ENCODE results near the gene ARMS2. TPM values are rescaled to one million over a fixed set of nuclear protein-coding genes. Genes with fewer than 3 reads are reported as not detected.

The ARMS2 gene
- total RNA-seq, 2 donors from 2014 or later = 0.43 TPM; not detected in 1

- Mint-ChIP-seq H3K9me3 (no peaks in the 10 kb centered on the region), H3K36me3 (no peaks in the 10 kb centered on the region), H3K27ac (no peak overlapping the region)
- ATAC-seq (no peak), DNase-seq (ENCODE audit: low spot score in 2 of 2) (no peak)
These were observed 41.2 kb downstream of the ARMS2 start for GRCh38 chr10:122495406-122496340.

DNA sequence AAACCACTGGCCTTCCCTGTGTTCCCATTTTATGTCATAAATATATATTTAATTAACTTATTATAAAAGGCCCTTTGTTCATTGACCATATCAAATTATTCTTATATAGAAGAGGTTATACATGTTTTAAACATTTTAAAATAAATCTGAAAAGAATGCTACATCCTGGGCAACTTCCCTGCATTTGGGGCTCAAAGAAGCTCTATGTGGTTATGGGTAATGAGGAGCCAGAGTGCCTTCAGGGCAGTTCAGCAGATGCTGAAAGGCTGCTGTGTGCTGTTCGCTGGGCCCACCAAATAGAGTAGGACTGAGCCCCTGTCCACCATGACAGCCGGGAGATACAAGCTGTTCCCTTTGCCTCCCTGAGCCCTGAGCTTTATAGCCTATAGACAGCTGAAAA lies 42.8 kb downstream of the ARMS2 start:
- Mint-ChIP-seq H3K9me3 (no peaks in the 10 kb centered on the region), H3K36me3 (no peaks in the 10 kb centered on the region), H3K27ac (no peak overlapping the region)
- ATAC-seq (no peak), DNase-seq (ENCODE audit: low spot score in 2 of 2) (no peak)

DNA sequence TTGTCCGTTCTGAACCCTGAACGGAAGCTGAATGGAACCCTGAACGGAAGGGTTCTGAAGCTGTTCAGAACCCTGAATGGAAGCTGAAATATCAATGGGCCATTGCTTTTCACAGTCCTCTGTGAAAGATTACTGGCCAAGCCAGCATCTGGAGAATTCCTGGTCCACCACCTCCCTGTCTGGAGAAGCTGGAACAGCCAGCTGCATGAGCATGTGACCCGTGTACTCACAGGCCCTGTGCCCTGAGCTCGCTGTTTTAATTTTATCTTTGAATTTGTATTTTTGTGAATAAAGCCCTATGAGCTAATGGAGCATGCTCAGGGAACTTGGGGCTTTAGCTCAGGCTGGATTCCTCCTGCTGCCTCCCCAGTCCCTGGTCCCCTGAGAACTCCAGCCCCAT lies 44.1 kb downstream of the ARMS2 start:
- Mint-ChIP-seq H3K36me3 (no peaks in the 10 kb centered on the region), H3K9me3 (no peaks in the 10 kb centered on the region), H3K27ac (no peak overlapping the region)
- no peak for ATAC-seq
- DNase-seq (ENCODE audit: low spot score in 2 of 2) = no peak

- Mint-ChIP-seq H3K36me3 (no peaks in the 10 kb centered on the region), H3K27ac (no peak overlapping the region), H3K9me3 (no peaks in the 10 kb centered on the region)
- no peak for DNase-seq (ENCODE audit: low spot score in 2 of 2)
- no peak for ATAC-seq
These were observed 44.6 kb downstream of the ARMS2 start for GRCh38 chr10:122499012-122499411.

DNA sequence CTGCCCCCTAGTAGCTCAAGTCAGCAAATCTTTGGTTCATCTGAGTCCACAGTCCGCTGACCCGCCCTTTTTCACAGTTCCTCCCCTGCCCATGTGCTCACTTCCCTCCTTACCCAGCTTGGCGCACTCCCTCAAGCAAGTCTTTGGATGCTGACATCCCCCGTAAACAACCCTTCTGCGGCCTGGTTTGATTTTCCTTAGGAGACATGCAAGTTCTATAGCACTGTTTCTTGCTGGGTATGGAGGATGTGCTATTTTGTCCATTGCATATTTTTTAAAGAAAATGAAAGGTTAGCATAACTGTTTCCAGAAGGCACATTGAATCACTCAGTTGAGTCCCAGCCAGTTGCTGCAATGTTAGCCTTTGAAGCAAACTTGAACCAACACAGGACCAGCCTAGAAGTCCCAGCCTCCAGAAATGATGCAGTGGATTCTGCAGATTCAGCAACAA lies 45.1 kb downstream of the ARMS2 start:
- no peak for DNase-seq (ENCODE audit: low spot score in 2 of 2)
- Mint-ChIP-seq H3K36me3 (no peaks in the 10 kb centered on the region), H3K9me3 (no peaks in the 10 kb centered on the region), H3K27ac (no peak overlapping the region)
- ATAC-seq = no peak

DNA sequence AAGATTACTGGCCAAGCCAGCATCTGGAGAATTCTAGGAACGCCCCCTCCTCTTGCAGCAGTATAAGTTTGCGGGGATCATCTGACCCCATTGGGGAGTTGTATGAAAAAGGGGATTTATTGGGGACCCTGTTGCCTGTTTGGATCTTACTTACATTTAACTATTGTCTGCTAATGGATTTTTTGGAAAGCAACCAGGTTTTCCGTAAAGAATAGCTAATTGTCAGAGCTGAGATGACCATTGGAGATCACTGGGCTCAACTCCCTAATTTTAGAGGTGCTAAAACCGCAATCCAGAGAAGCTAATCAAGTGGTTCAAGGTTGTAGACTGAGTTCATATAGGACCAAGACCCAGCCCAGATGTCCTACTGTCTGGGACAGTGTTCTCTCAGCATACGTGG lies 45.7 kb downstream of the ARMS2 start:
- Mint-ChIP-seq H3K36me3 (no peaks in the 10 kb centered on the region), H3K9me3 (no peaks in the 10 kb centered on the region), H3K27ac (no peak overlapping the region)
- ATAC-seq = no peak
- DNase-seq (ENCODE audit: low spot score in 2 of 2) = no peak

GRCh38 chr10:122500726-122501125 lies 46.3 kb downstream of the ARMS2 start:
- ATAC-seq (no peak), DNase-seq (ENCODE audit: low spot score in 2 of 2) (no peak)
- H3K9me3 Mint-ChIP-seq = no peaks in the 10 kb centered on the region
- H3K27ac Mint-ChIP-seq = no peak overlapping the region
- no peaks in the 10 kb centered on the region for H3K36me3 Mint-ChIP-seq

DNA sequence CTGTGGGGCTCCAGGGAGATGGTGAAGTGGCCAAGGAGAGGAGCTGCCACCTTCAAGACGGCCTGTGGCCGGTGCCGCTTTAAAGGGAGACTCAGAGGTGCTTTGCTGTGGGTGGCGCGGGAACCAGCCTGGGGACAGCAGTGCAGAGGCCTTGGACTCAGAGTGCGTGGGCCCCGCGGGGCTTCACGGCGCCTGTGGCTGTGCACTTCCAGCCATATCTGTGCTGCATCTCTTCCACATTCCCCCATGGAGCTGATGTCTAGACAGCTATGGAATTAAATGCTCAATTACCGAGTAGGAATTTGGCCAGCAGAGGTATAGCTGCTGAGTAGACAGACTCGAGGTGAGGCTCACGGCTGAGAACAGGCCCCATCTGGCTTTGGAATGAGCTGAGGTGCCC lies 48.6 kb downstream of the ARMS2 start:
- H3K9me3 Mint-ChIP-seq = no peaks in the 10 kb centered on the region
- no peak for DNase-seq (ENCODE audit: low spot score in 2 of 2)
- no peak overlapping the region for H3K27ac Mint-ChIP-seq
- H3K36me3 Mint-ChIP-seq = no peaks in the 10 kb centered on the region
- ATAC-seq = no peak

DNA sequence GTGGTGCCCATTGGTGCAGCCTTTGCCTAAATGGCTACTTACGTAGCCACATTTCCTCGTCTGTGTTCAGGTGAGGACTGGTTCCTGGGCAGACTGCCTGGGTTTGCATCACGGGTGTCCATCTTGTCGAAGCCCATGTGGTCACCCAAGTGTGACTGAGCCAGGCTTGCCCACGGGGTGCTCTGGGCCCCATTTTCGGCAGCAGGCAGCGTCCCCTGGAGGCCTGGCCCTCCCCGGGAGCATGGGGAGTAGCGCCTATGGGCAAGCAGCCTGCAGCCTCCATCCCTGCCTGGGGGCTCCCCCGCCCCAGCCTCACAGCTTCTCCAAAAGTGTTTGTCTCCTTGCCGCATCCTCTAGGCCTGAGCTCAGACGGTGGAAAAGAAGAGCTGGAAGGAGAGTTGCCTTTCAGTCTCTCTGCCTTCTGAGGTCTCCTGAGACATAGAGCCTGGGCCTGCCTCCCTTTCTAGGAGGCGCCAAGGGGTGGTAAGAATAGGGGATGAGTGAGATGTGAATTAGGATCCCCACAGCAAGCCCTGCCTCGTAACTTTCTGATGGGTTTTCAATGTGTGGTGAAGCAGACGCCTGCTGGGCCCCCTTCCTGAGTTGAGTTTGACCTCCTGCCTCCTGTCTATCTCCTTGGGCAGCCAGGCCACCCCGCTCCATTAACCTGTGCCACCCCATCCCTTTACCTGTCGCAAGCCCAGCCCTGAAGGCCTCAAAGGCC lies 49.6 kb downstream of the ARMS2 start:
- H3K9me3 Mint-ChIP-seq = no peaks in the 10 kb centered on the region
- no peak for DNase-seq (ENCODE audit: low spot score in 2 of 2)
- ATAC-seq = no peak
- H3K27ac Mint-ChIP-seq = no peak overlapping the region
- no peaks in the 10 kb centered on the region for H3K36me3 Mint-ChIP-seq

GRCh38 chr10:122504610-122504950 lies 50.1 kb downstream of the ARMS2 start:
- Mint-ChIP-seq H3K36me3 (no peaks in the 10 kb centered on the region), H3K9me3 (no peaks in the 10 kb centered on the region), H3K27ac (no peak overlapping the region)
- no peak for DNase-seq (ENCODE audit: low spot score in 2 of 2)
- no peak for ATAC-seq

- DNase-seq (ENCODE audit: low spot score in 2 of 2) (no peak), ATAC-seq (no peak)
- peak overlapping the region in 1 of 2 donors; percentile 73 for H3K27ac Mint-ChIP-seq
- no peaks in the 10 kb centered on the region for H3K9me3 Mint-ChIP-seq
- no peaks in the 10 kb centered on the region for H3K36me3 Mint-ChIP-seq
These were observed 50.6 kb downstream of the ARMS2 start for GRCh38 chr10:122505011-122505410.

- no peaks in the 10 kb centered on the region for H3K36me3 Mint-ChIP-seq
- H3K27ac Mint-ChIP-seq = no peak overlapping the region
- ATAC-seq = no peak
- no peak for DNase-seq (ENCODE audit: low spot score in 2 of 2)
- no peaks in the 10 kb centered on the region for H3K9me3 Mint-ChIP-seq
These were observed 51.6 kb downstream of the ARMS2 start for GRCh38 chr10:122505885-122506645.

Other genes starting within 250 kb of the ARMS2 start
- gene BTBD16, start 183.4 kb upstream of the ARMS2 start, total RNA-seq = not detected
- 1 to 10 TPM; 7.0 to 8.7 TPM for gene PLEKHA1, start 79.9 kb upstream of the ARMS2 start, total RNA-seq
- not detected for gene HTRA1, start 6.9 kb downstream of the ARMS2 start, total RNA-seq
- not detected for gene DMBT1, start 106.1 kb downstream of the ARMS2 start, total RNA-seq
- not detected for gene C10orf120, start 245.2 kb downstream of the ARMS2 start, total RNA-seq